Breast epithelium (tissue), 3 donors: ENCODE data around the gene C14orf180.

Experiments used
- CTCF ChIP-seq, 3 donors: fragments of 450-650 bp; IDR thresholded peaks; one replicate each; pipeline ENCODE4 v1.5.1; 2016 to 2017; ENCODE audit warnings: antibody characterized with exemption in 3 of 3, mild to moderate bottlenecking in 3 of 3, moderate library complexity in 3 of 3
- POLR2A ChIP-seq: fragments of 450-650 bp; IDR thresholded peaks from one replicate; pipeline ENCODE4 v1.6.1; 2016; ENCODE audit warnings: antibody characterized with exemption, mild to moderate bottlenecking, moderate library complexity
- POLR2AphosphoS5 ChIP-seq, 3 donors: sonication (generic); formaldehyde crosslinking; IDR thresholded peaks; one replicate each; pipeline ENCODE4 v1.6.1; 2017; ENCODE audit warnings: antibody characterized with exemption in 3 of 3

- TF ChIP-seq CTCF (IDR thresholded peaks at IDR 0.05): no peak
- TF ChIP-seq POLR2AphosphoS5 (IDR thresholded peaks at IDR 0.05): no peak
- TF ChIP-seq POLR2A: no peak
These were observed 7.4 kb upstream of the C14orf180 start for GRCh38 chr14:104572024-104572626.
